GM12872 (cell line): Measurements from ENCODE around the gene MICU1.
A peak's percentile ranks its signal among the peaks of the same experiment; 100 is the strongest.

ENCODE experiments used
- CTCF ChIP-seq: IDR thresholded peaks from 3 replicates; pipeline ENCODE4 v1.5.1; 2011; ENCODE audit warnings: low read depth, mild to moderate bottlenecking, low read length, moderate library complexity; ENCODE audit not compliant: insufficient read depth

MICU1 gene

DNA sequence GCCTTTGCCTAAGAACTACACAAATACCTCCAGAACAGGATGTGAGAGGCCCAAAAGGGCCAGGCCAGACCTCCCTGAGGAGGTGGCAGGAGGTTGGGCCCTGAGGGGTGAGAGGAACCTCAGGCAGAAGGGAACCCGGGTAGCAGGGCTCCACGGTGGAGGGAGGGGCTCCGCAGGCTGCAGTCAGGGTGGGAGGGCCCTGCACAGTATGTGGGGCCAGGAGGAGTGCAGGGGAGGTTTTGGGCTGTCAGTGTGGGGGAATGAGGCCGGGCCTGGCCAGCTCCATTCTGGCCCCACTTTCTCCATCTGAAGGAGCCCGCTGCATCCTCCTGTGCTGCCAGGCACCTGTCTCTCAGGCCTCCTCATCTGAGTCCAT lies 297.1 kb downstream of the MICU1 start:
- no peak for TF ChIP-seq CTCF

DNA sequence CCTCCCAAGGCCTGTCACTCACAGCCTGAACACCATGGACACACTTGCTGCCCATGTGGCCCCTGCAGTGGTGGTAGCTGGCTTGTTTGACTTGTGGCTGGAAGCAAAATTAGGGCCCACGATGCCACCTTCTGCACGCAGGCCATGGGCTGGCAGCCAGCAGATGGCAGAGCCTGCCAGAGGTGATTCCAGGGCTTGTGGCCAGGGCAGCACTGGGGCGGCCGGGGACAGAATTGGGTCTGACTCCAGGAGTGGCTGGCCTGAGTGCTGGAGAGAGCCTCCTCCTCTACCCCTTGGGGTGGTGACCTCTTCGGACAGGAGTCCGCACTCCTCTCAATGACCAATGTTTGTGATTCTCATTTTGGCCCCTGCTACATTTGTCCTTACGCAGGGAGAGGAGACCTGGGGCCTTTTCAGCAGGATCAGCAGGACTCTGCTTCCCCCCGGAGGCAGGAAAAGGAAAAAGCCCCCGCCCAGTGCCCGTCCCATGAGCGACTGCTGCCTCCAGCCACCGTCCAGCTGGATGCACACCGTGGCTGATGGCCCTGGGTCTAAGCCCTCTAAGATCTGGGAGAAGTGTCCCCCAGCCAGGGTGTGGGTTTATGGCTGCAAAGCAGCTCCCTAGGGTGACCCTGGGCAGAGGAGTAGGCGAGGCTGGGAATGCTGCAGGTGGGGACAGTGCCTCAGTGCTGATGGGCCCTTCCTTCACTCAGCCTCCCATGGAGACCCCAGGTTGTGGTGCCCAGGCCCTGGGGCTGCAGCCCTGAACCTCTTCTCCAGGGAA lies 297.6 kb downstream of the MICU1 start:
- TF ChIP-seq CTCF, result peak; percentile 48; the same call in 2 of the 3 replicates

DNA sequence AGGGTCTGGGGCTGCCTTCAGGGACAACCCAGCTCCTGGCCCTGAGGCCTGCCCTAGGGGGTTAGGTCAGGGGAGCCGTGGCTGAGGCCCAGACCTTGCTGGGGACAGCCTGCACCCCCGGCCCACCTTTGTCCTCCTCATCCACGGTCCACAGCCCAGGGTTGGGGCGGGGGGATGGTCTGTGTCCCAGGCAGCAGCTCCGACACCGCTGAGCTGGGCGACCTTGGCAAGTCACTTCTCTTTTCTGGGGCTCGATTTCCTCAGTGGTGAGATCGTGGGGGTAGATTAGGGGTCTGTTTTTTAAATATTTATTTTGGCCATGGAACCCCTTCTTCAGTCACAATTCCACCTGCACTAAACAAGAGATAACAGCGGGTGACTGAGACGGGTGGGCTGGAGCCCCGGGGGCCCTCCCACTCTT lies 302.1 kb downstream of the MICU1 start:
- TF ChIP-seq CTCF, result no peak

- no peak for TF ChIP-seq CTCF
These were observed 302.6 kb downstream of the MICU1 start for GRCh38 chr10:72323108-72323749.

DNA sequence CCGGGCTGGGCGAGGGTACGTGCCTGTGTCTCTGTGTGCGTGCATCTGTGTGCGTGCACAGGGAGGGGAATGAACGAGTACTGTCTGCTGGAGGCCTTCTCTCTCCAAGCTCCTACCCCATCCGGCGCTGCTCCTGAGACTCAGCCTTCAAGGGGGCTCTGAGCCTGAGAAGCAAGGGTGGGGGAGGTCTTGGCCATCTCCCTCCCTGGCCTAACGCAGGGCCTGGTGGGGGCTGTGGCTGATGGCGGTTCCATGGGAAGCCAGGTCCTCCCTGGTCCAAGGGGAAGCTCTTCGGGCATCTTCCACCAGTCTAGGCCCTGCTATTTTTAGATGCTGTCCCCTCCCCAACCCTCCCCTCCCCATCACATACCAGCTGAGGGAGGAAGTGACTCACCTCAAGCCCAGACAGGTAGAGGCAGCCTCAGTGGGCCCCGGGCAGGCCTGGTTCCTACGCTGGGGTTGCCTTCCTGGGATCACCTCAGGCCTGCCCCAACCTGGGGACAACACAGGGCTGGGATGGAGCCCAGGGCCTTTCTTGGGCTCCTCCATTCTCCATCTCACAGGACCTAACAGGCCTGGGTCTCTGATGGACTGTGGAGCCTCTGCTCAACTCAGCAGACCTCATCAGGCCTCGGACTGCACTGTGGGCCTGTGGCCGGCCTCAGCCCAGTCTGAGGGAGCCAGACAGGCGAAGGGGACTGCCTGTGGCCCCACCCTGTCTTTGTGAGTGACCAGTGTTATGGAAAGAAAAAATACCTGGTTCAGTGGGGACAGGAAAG lies 303.4 kb downstream of the MICU1 start:
- TF ChIP-seq CTCF, result no peak

DNA sequence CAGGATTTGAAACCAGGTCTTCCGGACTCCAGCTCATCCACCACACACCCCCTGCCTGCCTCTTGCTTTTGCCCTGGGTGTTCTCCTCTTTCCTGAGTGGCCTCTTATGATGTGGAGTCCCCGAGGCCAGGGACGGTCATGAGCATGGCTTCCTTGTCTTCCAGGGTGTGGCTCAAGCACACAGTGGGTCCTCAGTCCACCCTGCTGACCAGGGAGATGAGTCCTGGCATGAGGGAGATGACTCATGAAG lies 303.9 kb downstream of the MICU1 start:
- TF ChIP-seq CTCF, result no peak

GRCh38 chr10:72321248-72322029 lies 304.4 kb downstream of the MICU1 start:
- TF ChIP-seq CTCF, result no peak
